HuH-7 (cell line): ENCODE results near the gene MTERF1.

Experiments
- DNase-seq: peaks from one replicate; pipeline ENCODE4 v3.0.0; 2011; ENCODE audit warnings: low spot score

The MTERF1 gene

GRCh38 chr7:91832493-91833045, 47.9 kb downstream of the MTERF1 start:
- DNase-seq: no peak

GRCh38 chr7:91827169-91827568, 53.3 kb downstream of the MTERF1 start:
- DNase-seq: no peak

- no peak for DNase-seq
Observed at GRCh38 chr7:91826377-91826776, 54.1 kb downstream of the MTERF1 start.

- DNase-seq: no peak
Observed at GRCh38 chr7:91824201-91824600, 56.3 kb downstream of the MTERF1 start.
